Endothelial cell of umbilical vein (primary cell): ENCODE measurements around the gene DDX56. TPM values are rescaled to one million over a fixed set of nuclear protein-coding genes. Genes with fewer than 3 reads are reported as not detected.

Experiments
- BruUV-seq: library from RNA; stranded (reverse); fragments of 400-500 nt; replicated peaks from 2 replicates; lab custom pipeline; 2021; lab: Mats Ljungman, UMichigan
- CTCF ChIA-PET: fragments of 300-600, 350-600 bp; sonication (Branson Sonifier 250); formaldehyde crosslinking; loops from one replicate; lab custom pipeline; 2021; ENCODE audit warnings: antibody characterized with exemption, inconsistent platforms; lab: Charles Lee
- POLR2A ChIA-PET: fragments of 300-600, 350-600 bp; sonication (Branson Sonifier 250); formaldehyde crosslinking; loops from one replicate; lab custom pipeline; 2021; ENCODE audit warnings: antibody characterized with exemption, inconsistent platforms; lab: Charles Lee
- DNase-seq: peaks from one replicate; pipeline ENCODE4 v3.0.0-alpha.2; 2011; ENCODE audit warnings: low read depth, low spot score
- FAIRE-seq: peaks from 2 replicates; lab custom pipeline; 2011; peaks lifted over from hg19 to GRCh38; lab: Jason Lieb, UNC
- H2AFZ ChIP-seq: 2 replicates; pipeline ENCODE4 v1.6.0; 2012; ENCODE audit warnings: low read depth, low read length, control low read depth, inconsistent platforms
- H3K27ac ChIP-seq: 2 replicates; pipeline ENCODE4 v1.5.1; 2011; ENCODE audit warnings: low read depth, mild to moderate bottlenecking, control low read depth, low read length, moderate library complexity; ENCODE audit not compliant: insufficient read depth
- H3K27me3 ChIP-seq, 2 experiments: 2 replicates each; pipeline versions ENCODE4 v1.6.0 to v1.6.1; 2011; ENCODE audit warnings: low read length in 2 of 2, mixed read lengths in 1 of 2; ENCODE audit not compliant: control insufficient read depth in 2 of 2, insufficient read depth in 2 of 2
- H3K36me3 ChIP-seq, 2 experiments: 2 replicates in 1 of 2; 3 replicates in 1 of 2; pipeline ENCODE4 v1.5.1; 2011; ENCODE audit warnings: low read length in 2 of 2, mild to moderate bottlenecking in 1 of 2, moderate library complexity in 1 of 2; ENCODE audit not compliant: control insufficient read depth in 2 of 2, insufficient read depth in 2 of 2; ENCODE audit errors: extremely low read depth in 1 of 2
- H3K4me1 ChIP-seq: 3 replicates; pipeline ENCODE4 v1.5.1; 2011; ENCODE audit warnings: mild to moderate bottlenecking, low read length; ENCODE audit not compliant: control insufficient read depth, insufficient read depth; ENCODE audit errors: extremely low read depth
- H3K4me2 ChIP-seq: 2 replicates; pipeline ENCODE4 v1.6.1; 2011; ENCODE audit warnings: low read length, control low read depth, mixed read lengths; ENCODE audit not compliant: insufficient read depth
- H3K4me3 ChIP-seq, 3 experiments: fragments of 200-600 bp in 1 of 3; sonication (generic), shearing (Covaris generic) in 1 of 3; replicated peaks in 1 of 3; 2 replicates each; pipeline ENCODE4 v1.5.1; 2011 to 2016; ENCODE audit warnings: control low read depth in 3 of 3, low read length in 3 of 3, mild to moderate bottlenecking in 2 of 3, inconsistent platforms in 1 of 3, low read depth in 1 of 3, moderate library complexity in 1 of 3; ENCODE audit not compliant: insufficient read depth in 1 of 3
- H3K79me2 ChIP-seq: 2 replicates; pipeline ENCODE4 v1.6.0; 2012; ENCODE audit warnings: low read length, inconsistent platforms; ENCODE audit not compliant: control insufficient read depth, insufficient read depth
- H3K9ac ChIP-seq: replicated peaks from 2 replicates; pipeline ENCODE3; 2011; ENCODE audit warnings: low read length, control low read depth; ENCODE audit not compliant: insufficient read depth; ENCODE audit errors: extremely low read depth
- H3K9me1 ChIP-seq: replicated peaks from 3 replicates; pipeline ENCODE4 v1.6.0; 2011; ENCODE audit warnings: mild to moderate bottlenecking, low read length; ENCODE audit not compliant: control insufficient read depth, insufficient read depth; ENCODE audit errors: extremely low read depth
- H3K9me3 ChIP-seq: replicated peaks from 2 replicates; pipeline ENCODE4 v1.5.1; 2012; ENCODE audit warnings: low read length, inconsistent platforms; ENCODE audit not compliant: control insufficient read depth, insufficient read depth
- H4K20me1 ChIP-seq: replicated peaks from 2 replicates; pipeline ENCODE3; 2011; ENCODE audit warnings: mild to moderate bottlenecking, low read length; ENCODE audit not compliant: control insufficient read depth, insufficient read depth; ENCODE audit errors: extremely low read depth
- EZH2 ChIP-seq: IDR thresholded peaks from 2 replicates; pipeline ENCODE4 v1.6.1; 2012; ENCODE audit warnings: borderline replicate concordance, low read depth, mild to moderate bottlenecking, moderate library complexity, low read length, inconsistent platforms; ENCODE audit not compliant: severe bottlenecking
- FOS ChIP-seq: IDR thresholded peaks from 2 replicates; pipeline ENCODE4 v1.6.1; 2011; ENCODE audit warnings: mild to moderate bottlenecking, low read length, moderate library complexity, borderline replicate concordance; ENCODE audit not compliant: insufficient read depth
- GATA2 ChIP-seq: IDR thresholded peaks from 2 replicates; pipeline ENCODE4 v1.7.0; 2011; ENCODE audit warnings: low read depth, mild to moderate bottlenecking, moderate library complexity, mixed read lengths, low read length; ENCODE audit not compliant: insufficient read length, insufficient read depth
- JUN ChIP-seq: IDR thresholded peaks from 2 replicates; pipeline ENCODE4 v1.6.1; 2011; ENCODE audit warnings: borderline replicate concordance, low read depth; ENCODE audit not compliant: insufficient read length, insufficient read depth
- MYC ChIP-seq: IDR thresholded peaks from one replicate; pipeline ENCODE4 v1.6.1; 2011; ENCODE audit warnings: mild to moderate bottlenecking, low read depth, low read length
- POLR2A ChIP-seq: IDR thresholded peaks from 2 replicates; pipeline ENCODE4 v1.6.1; 2012; ENCODE audit warnings: low read depth, mild to moderate bottlenecking, control low read depth, low read length
- POLR2AphosphoS5 ChIP-seq: IDR thresholded peaks from 2 replicates; pipeline ENCODE4 v1.6.1; 2012; ENCODE audit warnings: low read depth, mild to moderate bottlenecking, control low read depth, low read length, moderate library complexity; ENCODE audit not compliant: insufficient read depth
- dilution Hi-C: fragments of 300-500 bp; cut with MboI; formaldehyde crosslinking; loops from one replicate; pipeline ENCODE4 v1.15.0; 2019; ENCODE audit warnings: low sequenced_read_pairs; ENCODE audit not compliant: extremely low pct_ligation_motif_present
- intact Hi-C: fragments of 100-400 bp; cut with micrococcal nuclease; formaldehyde crosslinking; loops from one replicate; pipeline ENCODE4 v1.10.0; 2022
- polyA plus RNA-seq, 4 experiments: library from polyadenylated mRNA; depleted of rRNA in 3 of 4; stranded (reverse) in 3 of 4; unstranded in 1 of 4; fragments of >200 nt; gene quantifications; 2 replicates each; pipeline versions ENCODE4 v1.2.1 to v1.2.3, GENCODE V29; 2011 to 2012; ENCODE audit warnings: missing spikeins in 1 of 4
- total RNA-seq: library from RNA; stranded (reverse); gene quantifications from 2 replicates; pipeline ENCODE4 v1.2.3, GENCODE V29; 2021
- TF ChIP-seq, protein P1 (sequence below), 2 donors: IDR thresholded peaks; 1 replicate in 1 of 2; 2 replicates in 1 of 2; pipeline ENCODE4 v1.5.1; 2011; ENCODE audit warnings: low read length in 2 of 2, mild to moderate bottlenecking in 2 of 2, moderate library complexity in 2 of 2, control low read depth in 1 of 2, inconsistent platforms in 1 of 2, low read depth in 1 of 2; ENCODE audit not compliant: insufficient read depth in 1 of 2; ENCODE audit errors: extremely low read depth in 1 of 2
- TF ChIP-seq, protein P2 (sequence below): IDR thresholded peaks from 2 replicates; pipeline ENCODE4 v1.6.1; 2011; ENCODE audit not compliant: insufficient read depth, insufficient read length

DDX56 gene
- total and polyA plus RNA-seq, 2 donors (not counting 3 experiments of a cell fraction or from before 2014, with no cell fraction given), result 94.7 to 96.6 TPM

DNA sequence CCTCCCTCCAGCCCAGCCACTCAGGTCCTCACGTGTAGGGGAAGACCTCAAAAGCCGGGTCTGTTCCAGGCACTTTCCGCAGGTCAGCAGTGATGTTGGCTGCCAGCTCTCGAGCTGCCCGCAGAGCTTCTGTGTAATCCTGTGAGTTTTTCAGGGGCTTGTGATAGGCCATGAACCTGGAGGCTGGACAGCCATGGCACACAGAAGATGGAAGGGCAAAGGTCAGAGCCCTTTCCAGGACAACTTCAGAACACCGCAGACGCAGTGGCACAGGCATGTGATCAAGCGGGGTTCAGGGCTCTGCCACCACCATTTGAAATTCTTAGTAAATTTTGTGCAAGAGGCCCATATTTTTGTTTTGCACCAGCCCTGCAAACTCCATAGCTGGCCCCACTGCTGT, 56.5 kb downstream of the DDX56 start:
- FAIRE-seq, result no peak
- TF ChIP-seq GATA2 (no peak), MYC (no peak), JUN (no peak), POLR2A (no peak), POLR2AphosphoS5 (no peak), FOS (no peak), EZH2 (no peak)
- TF ChIP-seq, protein P1, sequence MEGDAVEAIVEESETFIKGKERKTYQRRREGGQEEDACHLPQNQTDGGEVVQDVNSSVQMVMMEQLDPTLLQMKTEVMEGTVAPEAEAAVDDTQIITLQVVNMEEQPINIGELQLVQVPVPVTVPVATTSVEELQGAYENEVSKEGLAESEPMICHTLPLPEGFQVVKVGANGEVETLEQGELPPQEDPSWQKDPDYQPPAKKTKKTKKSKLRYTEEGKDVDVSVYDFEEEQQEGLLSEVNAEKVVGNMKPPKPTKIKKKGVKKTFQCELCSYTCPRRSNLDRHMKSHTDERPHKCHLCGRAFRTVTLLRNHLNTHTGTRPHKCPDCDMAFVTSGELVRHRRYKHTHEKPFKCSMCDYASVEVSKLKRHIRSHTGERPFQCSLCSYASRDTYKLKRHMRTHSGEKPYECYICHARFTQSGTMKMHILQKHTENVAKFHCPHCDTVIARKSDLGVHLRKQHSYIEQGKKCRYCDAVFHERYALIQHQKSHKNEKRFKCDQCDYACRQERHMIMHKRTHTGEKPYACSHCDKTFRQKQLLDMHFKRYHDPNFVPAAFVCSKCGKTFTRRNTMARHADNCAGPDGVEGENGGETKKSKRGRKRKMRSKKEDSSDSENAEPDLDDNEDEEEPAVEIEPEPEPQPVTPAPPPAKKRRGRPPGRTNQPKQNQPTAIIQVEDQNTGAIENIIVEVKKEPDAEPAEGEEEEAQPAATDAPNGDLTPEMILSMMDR (IDR thresholded peaks at IDR 0.05; ENCODE audit: extremely low read depth in 1 of 2, insufficient read depth in 1 of 2, low read depth in 1 of 2, low read length in 2 of 2), result no peak
- TF ChIP-seq, protein P2, sequence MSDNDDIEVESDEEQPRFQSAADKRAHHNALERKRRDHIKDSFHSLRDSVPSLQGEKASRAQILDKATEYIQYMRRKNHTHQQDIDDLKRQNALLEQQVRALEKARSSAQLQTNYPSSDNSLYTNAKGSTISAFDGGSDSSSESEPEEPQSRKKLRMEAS, result no peak

More for the DNA sequence above, 56.5 kb downstream of the DDX56 start:
- Histone ChIP-seq H3K36me3 (no peaks in the 10 kb centered on the region), H4K20me1 (no peaks in the 10 kb centered on the region), H3K4me3 (no peak overlapping the region), H3K27me3 (peaks cover 0 to 2% of the 10 kb centered on the region in 2 experiments), H3K4me2 (no peak overlapping the region), H3K79me2 (no peaks in the 10 kb centered on the region), H3K9ac (no peak overlapping the region), H3K27ac (no peak overlapping the region), H3K9me3 (no peaks in the 10 kb centered on the region), H3K9me1 (no peaks in the 10 kb centered on the region), H2AFZ (no peak overlapping the region), H3K4me1 (no peaks in the 10 kb centered on the region)
- POLR2A ChIA-PET, result no interaction called here
- intact Hi-C loops, result no loop called here
- CTCF ChIA-PET, result no interaction called here
- DNase-seq, result no peak
- no TSS peak for BruUV-seq
- dilution Hi-C loops, result no loop called here

Other genes with a start within 250 kb of the DDX56 start
- 1.4 and 1.6 TPM in 2 replicates for gene CAMK2B, start 248.3 kb downstream of the DDX56 start, total RNA-seq
- 0.57 and 0.72 TPM in 2 replicates for gene CAMK2B, start 248.3 kb downstream of the DDX56 start, polyA plus RNA-seq
- gene NUDCD3, start 83.2 kb downstream of the DDX56 start, total RNA-seq, result 117 and 137 TPM in 2 replicates
- gene NUDCD3, start 83.2 kb downstream of the DDX56 start, polyA plus RNA-seq, result 39.4 and 50.6 TPM in 2 replicates
- not detected in 2 replicates for gene NPC1L1, start 32.6 kb downstream of the DDX56 start, total RNA-seq
- gene NPC1L1, start 32.6 kb downstream of the DDX56 start, polyA plus RNA-seq, result not detected in 2 replicates
- 63.4 and 65.4 TPM in 2 replicates for gene TMED4, start 8.3 kb upstream of the DDX56 start, total RNA-seq
- gene TMED4, start 8.3 kb upstream of the DDX56 start, polyA plus RNA-seq, result 89.7 and 116 TPM in 2 replicates
- 81.4 and 88.9 TPM in 2 replicates for gene OGDH, start 32.7 kb upstream of the DDX56 start, total RNA-seq
- gene OGDH, start 32.7 kb upstream of the DDX56 start, polyA plus RNA-seq, result 86.2 and 92.9 TPM in 2 replicates
- gene ZMIZ2, start 174.9 kb upstream of the DDX56 start, total RNA-seq, result 87.5 and 88.6 TPM in 2 replicates
- 30.6 and 37.6 TPM in 2 replicates for gene ZMIZ2, start 174.9 kb upstream of the DDX56 start, polyA plus RNA-seq
- 2,542 and 2,602 TPM in 2 replicates for gene PPIA, start 222.8 kb upstream of the DDX56 start, total RNA-seq
- gene PPIA, start 222.8 kb upstream of the DDX56 start, polyA plus RNA-seq, result 4,328 and 5,159 TPM in 2 replicates